ENCODE data around the gene FKBP15.
"Not testable (repeated sequence)": the region's sequence is repeated elsewhere in the genome, so short reads cannot be mapped to it uniquely, and the experiment has no call there.

The FKBP15 gene

GRCh38 chr9:113154471-113154870 is 66.6 kb downstream of the FKBP15 start:
- H3K4me3 ChIP-seq (ENCODE audit: low read depth, low read length): no peak overlapping the region
- DNase-seq (ENCODE audit: low read depth): peak; percentile 69

- H3K4me3 ChIP-seq (ENCODE audit: low read depth, low read length): no peak overlapping the region
- DNase-seq (ENCODE audit: low read depth): no peak
These were observed 67.5 kb downstream of the FKBP15 start for GRCh38 chr9:113153599-113153998.

- no peak overlapping the region for H3K4me3 ChIP-seq (ENCODE audit: low read depth, low read length)
- DNase-seq (ENCODE audit: low read depth): no peak
These were observed 68.4 kb downstream of the FKBP15 start for GRCh38 chr9:113152699-113153098.

- no peak for DNase-seq (ENCODE audit: low read depth)
- peak overlapping the region; percentile 85 for H3K4me3 ChIP-seq (ENCODE audit: low read depth, low read length)
These were observed 69.1 kb downstream of the FKBP15 start for GRCh38 chr9:113151696-113152630.

GRCh38 chr9:113150670-113151611 is 70.1 kb downstream of the FKBP15 start, which contains the start of gene SLC31A2:
SLC31A2 (plus strand) TSS chr9:113151007; CDS start chr9:113151075, 68 bp downstream.
- H3K4me3 ChIP-seq (ENCODE audit: low read depth, low read length): peak within 1 kb of the TSS; percentile 85
- DNase-seq (ENCODE audit: low read depth): peak; percentile 39

- H3K4me3 ChIP-seq (ENCODE audit: low read depth, low read length); DNase-seq (ENCODE audit: low read depth): not testable (repeated sequence)
These were observed 71.5 kb downstream of the FKBP15 start for GRCh38 chr9:113149561-113149960.

GRCh38 chr9:113148781-113149510 is 72.1 kb downstream of the FKBP15 start:
- no peak overlapping the region for H3K4me3 ChIP-seq (ENCODE audit: low read depth, low read length)
- no peak for DNase-seq (ENCODE audit: low read depth)

GRCh38 chr9:113148372-113148705 is 72.7 kb downstream of the FKBP15 start:
- no peak overlapping the region for H3K4me3 ChIP-seq (ENCODE audit: low read depth, low read length)
- DNase-seq (ENCODE audit: low read depth): no peak

GRCh38 chr9:113143432-113144227 is 77.4 kb downstream of the FKBP15 start:
- DNase-seq (ENCODE audit: low read depth): no peak
- H3K4me3 ChIP-seq (ENCODE audit: low read depth, low read length): no peak overlapping the region

GRCh38 chr9:113140896-113141295 is 80.2 kb downstream of the FKBP15 start:
- not testable (repeated sequence) for DNase-seq (ENCODE audit: low read depth); H3K4me3 ChIP-seq (ENCODE audit: low read depth, low read length)

GRCh38 chr9:113139953-113140352 is 81.1 kb downstream of the FKBP15 start:
- no peak overlapping the region for H3K4me3 ChIP-seq (ENCODE audit: low read depth, low read length)
- DNase-seq (ENCODE audit: low read depth): no peak

GRCh38 chr9:113139225-113139829 is 81.8 kb downstream of the FKBP15 start:
- H3K4me3 ChIP-seq (ENCODE audit: low read depth, low read length): no peak overlapping the region
- DNase-seq (ENCODE audit: low read depth): no peak

- no peak overlapping the region for H3K4me3 ChIP-seq (ENCODE audit: low read depth, low read length)
- no peak for DNase-seq (ENCODE audit: low read depth)
These were observed 82.3 kb downstream of the FKBP15 start for GRCh38 chr9:113138760-113139159.

GRCh38 chr9:113137196-113138168 is 83.6 kb downstream of the FKBP15 start:
- no peak for DNase-seq (ENCODE audit: low read depth)
- H3K4me3 ChIP-seq (ENCODE audit: low read depth, low read length): no peak overlapping the region

- no peak for DNase-seq (ENCODE audit: low read depth)
- no peak overlapping the region for H3K4me3 ChIP-seq (ENCODE audit: low read depth, low read length)
These were observed 89.4 kb downstream of the FKBP15 start for GRCh38 chr9:113131689-113132151.

- no peak overlapping the region for H3K4me3 ChIP-seq (ENCODE audit: low read depth, low read length)
- no peak for DNase-seq (ENCODE audit: low read depth)
These were observed 91.2 kb downstream of the FKBP15 start for GRCh38 chr9:113129884-113130283.

GRCh38 chr9:113129466-113129865 is 91.6 kb downstream of the FKBP15 start:
- no peak overlapping the region for H3K4me3 ChIP-seq (ENCODE audit: low read depth, low read length)
- DNase-seq (ENCODE audit: low read depth): no peak

Measured in skeletal muscle cell (primary cell).